KOPT-K1 (cell line): ENCODE measurements around the gene KLHDC8B.

Source experiments
- H3K27ac ChIP-seq: fragments of 200-600 bp; sonication (generic); 2 replicates; pipeline ENCODE4 v1.5.1; 2016; ENCODE audit warnings: antibody characterized with exemption, mild to moderate bottlenecking, low read depth, low read length; ENCODE audit not compliant: poor library complexity, severe bottlenecking
- H3K36me3 ChIP-seq: fragments of 200-600 bp; sonication (generic); 2 replicates; pipeline ENCODE4 v1.5.1; 2017; ENCODE audit warnings: antibody characterized with exemption, mild to moderate bottlenecking, low read length, moderate library complexity; ENCODE audit not compliant: insufficient read depth
- H3K9me3 ChIP-seq: fragments of 200-600 bp; sonication (generic); 2 replicates; pipeline ENCODE4 v1.5.1; 2017; ENCODE audit warnings: antibody characterized with exemption, low read length, mild to moderate bottlenecking; ENCODE audit not compliant: insufficient read depth, poor library complexity, severe bottlenecking

The KLHDC8B gene

DNA sequence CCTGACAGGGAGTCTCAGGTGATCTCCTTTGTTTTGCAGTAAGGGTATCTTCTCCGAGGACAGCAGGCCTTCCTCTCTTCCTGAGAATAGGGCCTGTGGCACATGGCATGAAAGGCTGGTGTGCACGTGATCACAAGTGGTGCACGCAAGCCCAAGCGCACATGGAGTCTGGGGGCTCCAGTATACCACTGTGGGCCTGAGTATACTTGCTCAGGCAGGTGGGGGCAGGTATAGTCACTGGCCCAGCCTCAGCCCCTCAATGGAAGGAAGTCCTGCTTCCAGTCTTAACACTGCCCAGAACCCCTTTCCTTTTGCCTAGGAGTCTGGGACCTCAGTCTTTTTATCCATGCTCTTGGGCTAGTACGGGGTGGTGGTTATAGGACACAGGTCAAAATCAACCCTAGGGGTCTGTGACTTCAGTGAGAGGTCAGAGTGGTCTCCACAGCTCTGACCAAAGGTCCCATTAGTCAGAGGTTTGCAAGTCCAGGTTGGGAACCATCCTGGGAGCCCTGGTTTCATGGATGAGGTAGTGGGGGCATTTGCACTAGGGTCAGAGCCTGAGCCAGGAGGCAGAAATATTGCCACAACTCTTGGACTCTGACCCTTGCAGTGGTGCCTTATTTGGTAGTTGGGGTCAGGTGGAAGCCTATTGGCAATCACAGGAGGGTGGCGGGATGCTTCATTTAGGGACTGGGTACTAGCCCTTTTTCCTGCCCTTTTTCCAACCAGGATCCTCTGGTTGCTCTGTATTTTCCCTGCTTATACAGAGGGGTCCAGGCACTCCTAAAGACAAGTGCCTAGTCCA is 4.4 kb upstream of the KLHDC8B start:
- peaks cover 6% of the 10 kb centered on the region for H3K9me3 ChIP-seq
- no peak overlapping the region for H3K27ac ChIP-seq
- peaks cover 24% of the 10 kb centered on the region for H3K36me3 ChIP-seq

DNA sequence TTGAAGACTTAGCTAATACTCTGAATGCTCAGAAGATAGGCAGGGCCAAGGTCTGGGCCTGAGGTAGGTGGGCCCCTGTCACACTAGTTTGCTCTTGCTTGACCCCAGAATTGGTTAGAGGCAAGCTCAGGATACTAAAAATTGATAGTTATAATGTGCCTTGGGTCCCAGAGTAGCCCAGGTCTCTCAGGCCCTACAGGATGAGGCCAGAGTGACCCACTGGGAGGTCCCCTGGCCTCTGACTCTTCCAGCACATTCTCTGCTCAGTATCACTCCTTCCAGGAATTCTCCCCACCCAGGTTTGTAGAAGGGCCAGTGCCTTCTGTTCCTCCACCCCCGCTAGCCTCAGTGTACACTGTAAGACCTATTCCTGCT is 667 bp upstream of the KLHDC8B start:
- peaks cover 6% of the 10 kb centered on the region for H3K9me3 ChIP-seq
- H3K27ac ChIP-seq = no peak overlapping the region
- no peaks in the 10 kb centered on the region for H3K36me3 ChIP-seq

DNA sequence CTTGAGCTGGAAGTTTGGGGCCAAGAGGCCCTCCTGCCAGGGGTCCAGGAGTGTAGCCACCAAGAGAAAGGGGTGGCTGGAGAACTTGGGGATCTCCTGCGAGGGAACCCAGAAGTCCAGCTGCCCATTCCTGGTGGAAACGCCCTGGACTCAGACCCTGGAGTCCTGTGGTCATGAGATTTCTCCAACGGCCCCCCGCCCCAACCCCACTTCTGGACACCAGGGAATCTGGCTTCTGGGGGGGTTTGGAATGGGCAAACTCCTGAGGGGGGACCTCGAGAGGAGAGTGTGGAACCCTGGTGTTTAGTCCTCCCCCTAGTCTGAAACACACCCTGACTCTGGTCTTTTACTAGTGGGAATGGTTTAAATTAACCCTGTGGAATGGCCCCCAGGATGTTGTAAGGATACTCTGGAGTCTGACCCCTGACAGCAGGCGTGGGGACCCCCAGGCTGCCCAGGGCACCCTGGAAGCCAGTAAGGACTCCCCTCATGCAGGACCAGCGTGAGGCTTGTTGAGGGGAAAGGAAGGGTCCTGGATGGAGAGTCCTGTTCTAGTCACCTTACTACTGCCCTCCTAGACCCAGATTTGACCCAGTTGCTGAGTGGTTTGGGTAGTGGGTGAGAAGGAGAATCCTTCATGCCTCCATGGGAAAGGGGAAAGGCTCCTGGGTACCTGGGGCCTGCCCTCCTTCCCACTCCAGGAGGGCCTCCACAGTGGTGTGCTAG is 540 bp downstream of the KLHDC8B start:
- H3K9me3 ChIP-seq = no peaks in the 10 kb centered on the region
- H3K36me3 ChIP-seq = no peaks in the 10 kb centered on the region
- H3K27ac ChIP-seq = no peak overlapping the region

DNA sequence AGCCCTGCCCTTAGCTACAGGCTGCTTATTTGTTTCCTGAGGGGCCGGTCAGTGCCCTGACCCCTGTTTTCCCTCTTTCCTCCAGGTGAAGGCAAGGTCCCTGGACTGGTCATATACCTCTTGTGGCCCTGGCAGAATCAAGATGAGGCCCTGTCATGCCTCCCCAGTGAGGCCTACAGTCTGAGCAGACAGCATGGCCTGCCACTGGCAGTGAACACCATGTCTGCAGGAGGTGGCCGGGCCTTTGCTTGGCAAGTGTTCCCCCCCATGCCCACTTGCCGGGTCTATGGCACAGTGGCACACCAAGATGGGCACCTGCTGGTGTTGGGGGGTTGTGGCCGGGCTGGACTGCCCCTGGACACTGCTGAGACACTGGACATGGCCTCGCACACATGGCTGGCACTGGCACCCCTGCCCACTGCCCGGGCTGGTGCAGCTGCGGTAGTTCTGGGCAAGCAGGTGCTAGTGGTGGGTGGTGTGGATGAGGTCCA is 1.2 kb downstream of the KLHDC8B start:
- no peaks in the 10 kb centered on the region for H3K36me3 ChIP-seq
- H3K27ac ChIP-seq = no peak overlapping the region
- H3K9me3 ChIP-seq = no peaks in the 10 kb centered on the region

DNA sequence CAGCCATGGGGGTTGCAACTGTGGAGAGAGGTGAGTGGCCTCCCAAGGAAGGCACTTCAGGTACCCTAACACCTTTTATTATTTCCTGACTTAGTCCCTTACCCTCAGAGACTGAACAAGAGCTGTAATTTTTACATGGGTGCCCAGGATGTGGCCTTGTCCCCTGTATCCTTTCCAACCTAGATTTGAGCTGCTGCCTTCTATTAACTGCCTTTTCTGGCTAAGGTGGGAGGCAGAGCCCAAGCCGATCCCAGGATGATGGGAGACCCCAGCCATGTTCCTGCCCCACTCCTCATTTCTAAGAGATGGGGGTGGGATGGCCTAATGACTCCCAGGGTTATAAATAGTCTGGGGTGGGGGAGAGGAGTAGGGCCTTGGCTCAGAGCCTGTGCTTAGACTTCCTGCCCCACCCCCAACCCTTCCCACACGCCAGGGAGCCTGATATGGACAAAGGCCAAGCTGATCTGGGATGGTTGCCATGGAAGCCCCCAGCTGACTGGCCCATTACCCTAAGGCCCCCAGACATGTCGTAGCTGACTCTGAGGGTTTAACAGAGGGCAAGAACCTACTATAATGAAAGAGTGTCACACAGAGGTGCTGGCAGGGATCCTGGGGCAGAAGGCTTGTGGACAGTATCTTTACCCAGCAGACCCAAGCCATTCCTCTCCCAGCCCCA is 1.9 kb downstream of the KLHDC8B start:
- Histone ChIP-seq H3K36me3 (no peaks in the 10 kb centered on the region), H3K27ac (no peak overlapping the region), H3K9me3 (no peaks in the 10 kb centered on the region)

DNA sequence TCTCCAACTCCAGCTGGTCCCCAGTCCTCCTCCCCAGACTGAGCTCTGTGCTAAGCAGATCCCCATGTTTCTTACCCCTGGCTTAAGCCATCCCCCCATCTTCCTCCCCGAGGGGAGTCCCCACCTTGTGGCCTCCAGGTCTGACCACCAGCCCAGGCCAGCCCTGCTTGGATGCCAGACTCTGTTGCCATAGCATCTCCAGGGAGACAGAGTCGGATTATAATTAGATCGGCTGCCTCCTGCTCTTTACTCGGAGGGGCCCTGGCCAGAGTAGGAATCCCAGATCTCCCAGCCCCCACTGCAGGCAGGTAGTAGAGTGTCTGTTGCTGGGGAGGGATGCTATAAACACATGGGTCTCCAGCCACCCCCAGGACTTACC is 2.4 kb downstream of the KLHDC8B start:
- Histone ChIP-seq H3K27ac (no peak overlapping the region), H3K9me3 (no peaks in the 10 kb centered on the region), H3K36me3 (no peaks in the 10 kb centered on the region)

DNA sequence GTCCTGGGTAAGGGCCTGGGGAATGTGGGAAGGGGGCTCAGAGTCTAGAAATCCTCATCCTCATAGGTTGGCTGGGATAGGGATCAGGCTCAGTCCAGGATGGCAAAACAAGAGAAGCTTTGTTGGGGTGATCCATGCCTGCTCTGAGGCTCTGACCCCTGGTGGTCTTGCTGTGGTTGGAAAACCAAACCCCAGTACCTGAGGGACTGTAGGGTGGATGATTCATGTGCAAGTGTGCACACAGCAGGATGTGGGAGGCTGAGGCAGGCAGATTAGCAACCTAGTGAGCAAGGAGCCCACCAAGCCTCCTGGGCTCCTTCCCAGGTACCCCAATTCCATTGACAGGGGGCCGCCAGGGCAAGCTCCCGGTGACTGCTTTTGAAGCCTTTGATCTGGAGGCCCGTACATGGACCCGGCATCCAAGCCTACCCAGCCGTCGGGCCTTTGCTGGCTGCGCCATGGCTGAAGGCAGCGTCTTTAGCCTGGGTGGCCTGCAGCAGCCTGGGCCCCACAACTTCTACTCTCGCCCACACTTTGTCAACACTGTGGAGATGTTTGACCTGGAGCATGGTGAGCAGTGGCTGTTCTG is 3.1 kb downstream of the KLHDC8B start:
- no peak overlapping the region for H3K27ac ChIP-seq
- H3K9me3 ChIP-seq = no peaks in the 10 kb centered on the region
- no peaks in the 10 kb centered on the region for H3K36me3 ChIP-seq

DNA sequence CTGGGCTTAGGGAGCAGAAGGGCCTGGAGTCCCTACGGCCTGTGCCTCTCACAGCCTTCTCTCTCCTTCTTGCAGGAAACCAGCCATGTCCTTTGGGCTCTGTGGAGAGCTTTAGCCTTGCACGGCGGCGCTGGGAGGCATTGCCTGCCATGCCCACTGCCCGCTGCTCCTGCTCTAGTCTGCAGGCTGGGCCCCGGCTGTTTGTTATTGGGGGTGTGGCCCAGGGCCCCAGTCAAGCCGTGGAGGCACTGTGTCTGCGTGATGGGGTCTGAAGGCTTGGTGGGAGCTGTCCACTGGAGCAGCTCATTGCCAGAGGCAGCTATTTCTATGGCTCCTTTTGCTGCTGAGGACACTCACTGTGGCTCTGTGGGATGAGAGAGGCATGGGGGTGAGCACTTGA is 4.1 kb downstream of the KLHDC8B start:
- H3K36me3 ChIP-seq = no peaks in the 10 kb centered on the region
- no peak overlapping the region for H3K27ac ChIP-seq
- H3K9me3 ChIP-seq = no peaks in the 10 kb centered on the region

DNA sequence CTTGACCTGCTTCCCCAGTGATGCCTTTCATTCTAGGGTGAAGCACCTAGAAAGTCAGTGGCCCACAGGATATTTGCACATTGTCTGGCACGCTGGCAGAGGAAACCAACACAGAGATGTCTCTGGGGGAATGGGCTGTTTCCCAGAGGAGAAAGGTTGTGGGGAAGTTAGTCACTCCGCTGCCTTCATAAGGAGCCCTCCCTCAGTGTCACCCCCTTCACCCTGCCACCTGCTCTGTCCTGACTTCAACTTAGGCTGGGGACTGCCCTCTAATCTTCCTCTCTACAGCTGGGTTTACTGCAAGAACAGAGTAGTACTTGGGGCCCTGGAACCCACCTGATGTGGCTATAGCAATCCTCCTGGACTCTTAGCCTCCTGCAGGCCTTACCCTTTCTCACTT is 5.7 kb downstream of the KLHDC8B start:
- Histone ChIP-seq H3K27ac (no peak overlapping the region), H3K36me3 (no peaks in the 10 kb centered on the region), H3K9me3 (no peaks in the 10 kb centered on the region)

DNA sequence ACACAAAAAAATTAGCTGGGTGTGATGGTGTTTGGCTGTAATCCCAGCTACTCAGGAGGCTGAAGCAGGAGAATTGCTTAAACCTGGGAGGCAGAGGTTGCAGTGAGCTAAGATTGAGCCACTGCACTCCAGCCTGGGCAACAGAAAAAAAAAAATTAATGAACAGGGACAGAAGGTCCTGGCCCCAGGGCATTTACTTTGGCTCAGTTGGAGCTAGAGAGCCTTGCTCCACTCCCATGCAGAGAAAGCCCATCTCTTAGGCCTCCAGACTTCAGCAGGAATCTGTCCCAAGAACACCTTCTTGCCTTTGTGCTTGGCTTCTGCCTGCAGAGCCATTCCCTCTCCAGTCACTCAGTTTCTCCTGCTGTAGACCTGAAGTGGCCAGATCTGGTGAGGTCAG is 8.7 kb downstream of the KLHDC8B start:
- no peak overlapping the region for H3K27ac ChIP-seq
- H3K9me3 ChIP-seq = no peaks in the 10 kb centered on the region
- no peaks in the 10 kb centered on the region for H3K36me3 ChIP-seq

DNA sequence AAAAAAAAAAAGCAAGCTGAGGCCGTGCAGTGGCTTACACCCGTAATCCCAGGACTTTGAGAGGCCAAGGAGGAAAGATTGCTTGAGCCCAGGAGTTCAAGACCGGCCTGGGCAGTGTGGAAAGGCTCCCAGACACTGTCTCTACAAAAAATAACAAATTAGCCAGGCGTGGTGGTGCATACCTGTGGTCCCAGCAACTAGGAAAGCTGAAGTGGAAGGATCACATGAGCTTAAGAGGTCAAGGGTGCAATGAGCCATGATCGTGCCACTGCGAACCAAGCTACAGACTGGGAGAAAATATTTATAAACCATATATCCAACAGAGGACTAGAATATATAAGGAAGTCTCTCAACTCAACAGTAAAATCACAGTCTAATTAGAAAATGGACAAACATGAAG is 10.0 kb downstream of the KLHDC8B start:
- no peaks in the 10 kb centered on the region for H3K9me3 ChIP-seq
- H3K27ac ChIP-seq = no peak overlapping the region
- no peaks in the 10 kb centered on the region for H3K36me3 ChIP-seq

DNA sequence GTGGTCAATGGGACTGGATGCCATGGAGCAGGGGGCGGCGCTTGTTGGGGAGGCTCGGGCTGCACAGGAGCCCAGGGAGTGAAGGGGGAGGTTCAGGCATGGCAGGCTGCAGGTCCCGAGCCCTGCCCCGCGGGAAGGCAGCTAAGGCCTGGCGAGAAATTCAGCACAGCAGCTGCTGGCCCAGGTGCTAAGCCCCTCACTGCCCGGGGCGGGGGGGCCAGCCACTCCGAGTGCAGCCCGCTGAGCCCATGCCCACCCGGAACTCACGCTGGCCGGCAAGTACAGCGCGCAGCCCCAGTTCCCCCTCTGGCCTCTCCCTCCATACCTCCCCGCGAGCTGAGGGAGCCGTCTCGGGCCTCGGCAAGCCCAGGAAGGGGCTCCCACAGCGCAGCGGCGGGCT is 11.3 kb downstream of the KLHDC8B start:
- no peaks in the 10 kb centered on the region for H3K9me3 ChIP-seq
- H3K27ac ChIP-seq = no peak overlapping the region
- no peaks in the 10 kb centered on the region for H3K36me3 ChIP-seq

DNA sequence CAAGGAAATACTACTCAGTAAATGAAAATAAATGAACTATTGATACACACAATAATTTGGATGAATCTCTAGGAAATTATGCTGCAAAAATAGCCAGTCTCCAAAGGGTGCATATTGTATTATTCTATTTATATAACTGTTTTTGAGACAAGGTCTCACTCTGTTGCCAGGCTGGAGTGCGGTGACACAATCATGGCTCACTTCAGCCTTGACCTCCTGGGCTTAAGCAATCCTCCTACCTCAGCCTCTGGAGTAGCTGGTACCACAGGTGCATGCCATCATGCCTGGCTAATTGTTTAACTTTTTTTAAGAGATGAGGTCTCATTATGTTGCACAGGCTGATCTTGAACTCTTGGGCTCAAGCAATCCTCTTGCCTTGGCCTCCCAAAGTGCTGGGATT is 12.5 kb downstream of the KLHDC8B start:
- no peaks in the 10 kb centered on the region for H3K36me3 ChIP-seq
- H3K27ac ChIP-seq = no peak overlapping the region
- H3K9me3 ChIP-seq = no peaks in the 10 kb centered on the region

DNA sequence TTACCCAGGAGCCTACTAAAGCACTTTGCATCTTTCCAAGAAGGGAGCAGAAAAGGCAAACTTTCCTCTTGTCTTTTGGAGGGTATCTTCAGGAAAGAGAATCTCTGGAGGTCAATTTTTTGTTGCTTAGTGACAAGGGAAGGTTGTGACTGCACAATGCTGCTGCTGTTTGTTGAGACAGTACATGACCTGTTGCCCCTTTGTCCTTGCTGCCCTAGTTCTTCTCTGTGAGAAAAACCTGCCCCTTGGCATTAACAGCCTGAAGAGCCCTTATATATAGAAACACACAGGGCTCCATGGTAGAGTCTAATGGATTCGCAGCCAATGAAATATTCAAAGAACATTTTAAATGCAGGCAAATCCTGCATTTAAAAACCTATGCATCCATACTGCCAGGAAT is 20.3 kb downstream of the KLHDC8B start:
- Histone ChIP-seq H3K36me3 (no peaks in the 10 kb centered on the region), H3K9me3 (no peaks in the 10 kb centered on the region), H3K27ac (no peak overlapping the region)

DNA sequence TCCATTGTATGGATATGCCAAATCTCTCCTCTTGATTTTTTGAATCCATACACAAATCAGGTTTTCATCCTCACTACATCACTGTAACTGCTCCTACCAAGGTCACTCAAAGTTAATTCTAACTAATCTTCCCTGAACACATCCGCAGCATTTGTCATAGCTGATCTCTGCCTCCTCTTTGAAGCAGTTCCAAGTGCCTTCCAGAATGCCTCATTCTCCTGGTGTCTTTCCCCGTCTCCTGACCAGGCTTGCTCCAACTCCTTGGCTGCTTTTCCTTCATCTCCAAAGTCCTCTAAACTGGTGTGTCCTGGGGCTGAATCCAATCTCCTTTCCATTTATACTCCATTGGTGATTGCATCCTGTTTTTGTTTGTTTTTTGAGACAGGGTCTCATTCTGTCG is 26.8 kb downstream of the KLHDC8B start:
- Histone ChIP-seq H3K27ac (no peak overlapping the region), H3K36me3 (no peaks in the 10 kb centered on the region), H3K9me3 (no peaks in the 10 kb centered on the region)
